Right lobe of liver (tissue), 6 donors: ENCODE data around the gene ZCCHC17. TPM values are rescaled to one million over a fixed set of nuclear protein-coding genes. Genes with fewer than 3 reads are reported as not detected.
A peak's percentile ranks its signal among the peaks of the same experiment; 100 is the strongest.

Source experiments
- ATAC-seq, 4 donors: fragments of 200-7000 bp; cut with Tn5 transposase; one replicate each; pipeline ENCODE4 v1.9.1; 2020; ENCODE audit warnings: mild to moderate bottlenecking in 4 of 4, moderate library complexity in 4 of 4
- DNase-seq, 3 donors: peaks; one replicate each; pipeline ENCODE4 v3.0.0-alpha.2; 2020
- H3K27ac ChIP-seq, 3 donors: fragments of 200-600 bp; one replicate each; pipeline ENCODE4 v1.8.0; 2022
- H3K27me3 ChIP-seq, 2 donors: fragments of 200-600 bp; one replicate each; pipeline ENCODE4 v1.8.0; 2022
- H3K36me3 ChIP-seq, 4 donors: fragments of 200-600 bp; sonication (generic) in 1 of 4; one replicate each; pipeline versions ENCODE4 v1.5.1 to v1.8.0; 2017 to 2022; ENCODE audit warnings: control low read depth in 1 of 4
- H3K4me1 ChIP-seq, 4 donors: fragments of 200-600 bp; sonication (generic) in 1 of 4; one replicate each; pipeline versions ENCODE4 v1.5.1 to v1.8.0; 2017 to 2022; ENCODE audit warnings: control low read depth in 1 of 4
- H3K4me3 ChIP-seq, 3 donors: fragments of 200-600 bp; one replicate each; pipeline ENCODE4 v1.8.0; 2022
- H3K9me3 ChIP-seq, 4 donors: fragments of 200-600 bp; sonication (generic) in 1 of 4; one replicate each; pipeline versions ENCODE4 v1.5.1 to v1.8.0; 2017 to 2022; ENCODE audit warnings: control low read depth in 1 of 4
- CTCF ChIP-seq, 4 donors: fragments of 200-600 bp in 3 of 4; fragments of 450-650 bp in 1 of 4; IDR thresholded peaks; one replicate each; pipeline versions ENCODE4 v1.5.1 to v1.8.0; 2016 to 2022; ENCODE audit warnings: antibody characterized with exemption in 4 of 4, mild to moderate bottlenecking in 2 of 4
- POLR2A ChIP-seq: fragments of 450-650 bp; IDR thresholded peaks from one replicate; pipeline ENCODE4 v1.6.1; 2017; ENCODE audit warnings: antibody characterized with exemption, mild to moderate bottlenecking
- WGBS: methylation state at CpG from one replicate; pipeline ENCODE4 v1.1.6; 2018; ENCODE audit warnings: low coverage, low lambda C conversion rate; ENCODE audit not compliant: insufficient coverage; ENCODE audit errors: missing lambda C conversion rate; 5-methylcytosine and 5-hydroxymethylcytosine counted together
- intact Hi-C, 2 donors: fragments of 100-400 bp; cut with DNase I; formaldehyde crosslinking; loops; one replicate each; pipeline versions ENCODE4 v1.11.2 to v1.14.1; 2022
- total RNA-seq, 6 experiments: library from RNA; depleted of rRNA in 2 of 6; stranded (reverse); fragments of >200 nt in 2 of 6; fragmentation: NEBNext Ultra II Directional in 3 of 6; extraction: Animal tissue kit (Norgen Biotek cat#: 25700) in 3 of 6; gene quantifications; one replicate each; pipeline versions ENCODE4 v1.1.0 to v1.2.4, GENCODE V29; 2016 to 2023
- donor health status: DM: no; HTN: yes; CAD: no.
- donor health status: DM: no; HTN: no; CAD: no.
- donor health status: DM: no; HTN: no; CAD: no.
- donor health status: DM: no; HTN: yes; CAD: no.
- donor health status: DM: no; HTN: yes; CAD: no.

The ZCCHC17 gene
- total RNA-seq, 6 experiments from 2014 or later, result 6.3 to 9.9 (median 7.3) TPM

GRCh38 chr1:31356427-31356826 lies 59.6 kb downstream of the ZCCHC17 start:
- Histone ChIP-seq H3K9me3 (no peaks in the 10 kb centered on the region), H3K4me3 (no peak overlapping the region), H3K36me3 (peaks cover 0 to 2% (median 0%) of the 10 kb centered on the region in 4 donors), H3K4me1 (no peaks in the 10 kb centered on the region), H3K27me3 (no peaks in the 10 kb centered on the region), H3K27ac (no peak overlapping the region)
- intact Hi-C loops, result no loop called here
- no peak for DNase-seq
- TF ChIP-seq CTCF (IDR thresholded peaks at IDR 0.05) (no peak), POLR2A (no peak)
- no peak for ATAC-seq
- WGBS, result 95% methylated on average over 2 of the region's 2 CpGs

GRCh38 chr1:31361607-31362006 lies 64.8 kb downstream of the ZCCHC17 start:
- Histone ChIP-seq H3K27me3 (no peaks in the 10 kb centered on the region), H3K36me3 (peaks cover 0 to 2% (median 0%) of the 10 kb centered on the region in 4 donors), H3K4me1 (peaks cover 0 to 9% (median 0%) of the 10 kb centered on the region in 4 donors), H3K4me3 (no peak overlapping the region), H3K9me3 (no peaks in the 10 kb centered on the region), H3K27ac (no peak overlapping the region)
- no peak for DNase-seq
- 100% methylated on average over 6 of the region's 6 CpGs for WGBS
- no peak for ATAC-seq
- TF ChIP-seq CTCF (IDR thresholded peaks at IDR 0.05), result no peak
- TF ChIP-seq POLR2A, result no peak
- intact Hi-C loops, result no loop called here

- Histone ChIP-seq H3K9me3 (no peaks in the 10 kb centered on the region), H3K4me3 (no peak overlapping the region), H3K36me3 (peaks cover 0 to 2% (median 0%) of the 10 kb centered on the region in 4 donors), H3K27me3 (no peaks in the 10 kb centered on the region), H3K4me1 (peaks cover 0 to 9% (median 0%) of the 10 kb centered on the region in 4 donors), H3K27ac (no peak overlapping the region)
- intact Hi-C loops, result no loop called here
- ATAC-seq (no peak), DNase-seq (no peak)
- TF ChIP-seq POLR2A (no peak), CTCF (IDR thresholded peaks at IDR 0.05) (no peak)
- 86% methylated on average over 1 of the region's 3 CpGs for WGBS
Observed at GRCh38 chr1:31362032-31362431, 65.2 kb downstream of the ZCCHC17 start.

GRCh38 chr1:31364561-31365250 lies 67.9 kb downstream of the ZCCHC17 start:
- no peak overlapping the region for H3K27ac ChIP-seq
- peak in 1 of 4 donors; percentile 15 for ATAC-seq

More at GRCh38 chr1:31364561-31365250, 67.9 kb downstream of the ZCCHC17 start:
- Histone ChIP-seq H3K4me3 (no peak overlapping the region), H3K4me1 (peaks cover 0 to 24% (median 3%) of the 10 kb centered on the region in 4 donors), H3K36me3 (no peaks in the 10 kb centered on the region), H3K27me3 (no peaks in the 10 kb centered on the region), H3K9me3 (no peaks in the 10 kb centered on the region)
- no peak for TF ChIP-seq CTCF (IDR thresholded peaks at IDR 0.05)
- DNase-seq, result no peak
- intact Hi-C loops, result no loop called here
- 100% methylated on average over 2 of the region's 3 CpGs for WGBS
